ENCODE data around the gene GRIK4. TPM values are rescaled to one million over a fixed set of nuclear protein-coding genes. Genes with fewer than 3 reads are reported as not detected.

Gene GRIK4
- total RNA-seq, 1 donor from 2014 or later: 0.06 TPM

GRCh38 chr11:120909676-120910416 is 398.3 kb downstream of the GRIK4 start:
- TF ChIP-seq CTCF (conservative IDR thresholded peaks at IDR 0.05; ENCODE audit: low read depth, low read length): no peak
- H3K4me3 ChIP-seq (ENCODE audit: low read depth, low read length): no peak overlapping the region
- DNase-seq (ENCODE audit: low read depth): no peak

- no peak for DNase-seq (ENCODE audit: low read depth)
- no peak overlapping the region for H3K4me3 ChIP-seq (ENCODE audit: low read depth, low read length)
- TF ChIP-seq CTCF (conservative IDR thresholded peaks at IDR 0.05; ENCODE audit: low read depth, low read length): no peak
Measured at GRCh38 chr11:120911943-120912342, 400.4 kb downstream of the GRIK4 start.

DNA sequence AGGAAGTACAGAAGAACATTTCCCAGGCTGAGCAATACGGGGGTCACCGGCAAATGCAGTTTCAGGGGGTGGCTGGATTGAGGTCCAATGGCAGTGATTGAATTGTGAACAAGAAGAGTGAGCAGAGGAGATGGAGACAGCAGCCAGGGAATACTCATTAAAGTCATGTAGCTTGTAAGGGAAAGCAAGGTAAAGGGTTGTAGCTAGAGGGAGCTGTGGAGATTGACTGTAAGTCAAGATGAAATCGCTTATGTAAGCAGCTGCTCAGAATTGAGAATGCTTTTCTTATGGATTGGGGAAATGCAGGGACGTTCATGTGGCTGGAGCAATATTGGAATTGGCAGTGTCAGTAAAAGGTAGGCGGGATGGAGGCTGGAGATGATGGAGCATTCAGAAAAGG is 401.0 kb downstream of the GRIK4 start:
- no peak for DNase-seq (ENCODE audit: low read depth)
- TF ChIP-seq CTCF (conservative IDR thresholded peaks at IDR 0.05; ENCODE audit: low read depth, low read length): peak; percentile 58
- H3K4me3 ChIP-seq (ENCODE audit: low read depth, low read length): no peak overlapping the region

GRCh38 chr11:120912915-120913314 is 401.4 kb downstream of the GRIK4 start:
- no peak overlapping the region for H3K4me3 ChIP-seq (ENCODE audit: low read depth, low read length)
- no peak for TF ChIP-seq CTCF (conservative IDR thresholded peaks at IDR 0.05; ENCODE audit: low read depth, low read length)
- no peak for DNase-seq (ENCODE audit: low read depth)

GRCh38 chr11:120914021-120914420 is 402.5 kb downstream of the GRIK4 start:
- DNase-seq (ENCODE audit: low read depth): no peak
- no peak for TF ChIP-seq CTCF (conservative IDR thresholded peaks at IDR 0.05; ENCODE audit: low read depth, low read length)
- H3K4me3 ChIP-seq (ENCODE audit: low read depth, low read length): no peak overlapping the region

- H3K4me3 ChIP-seq (ENCODE audit: low read depth, low read length): no peak overlapping the region
- no peak for DNase-seq (ENCODE audit: low read depth)
- no peak for TF ChIP-seq CTCF (conservative IDR thresholded peaks at IDR 0.05; ENCODE audit: low read depth, low read length)
Measured at GRCh38 chr11:120914601-120915000, 403.1 kb downstream of the GRIK4 start.
